Sigmoid colon (tissue), 7 donors: ENCODE data around the gene LY9. TPM values are rescaled to one million over a fixed set of nuclear protein-coding genes. Genes with fewer than 3 reads are reported as not detected.

Experiments used
- DNase-seq: peaks from one replicate; pipeline ENCODE4 v3.0.0-alpha.2; 2019
- H3K27ac ChIP-seq, 4 donors: fragments of 200-600 bp; sonication (generic); one replicate each; pipeline ENCODE4 v1.5.1; 2016 to 2019; ENCODE audit warnings: mild to moderate bottlenecking in 1 of 4
- H3K27me3 ChIP-seq, 3 donors: fragments of 200-600 bp; sonication (generic); one replicate each; pipeline ENCODE4 v1.5.1; 2019; ENCODE audit warnings: mild to moderate bottlenecking in 1 of 3
- H3K36me3 ChIP-seq, 4 donors: fragments of 200-600 bp; sonication (generic); one replicate each; pipeline ENCODE4 v1.5.1; 2016 to 2019
- H3K4me1 ChIP-seq, 4 donors: fragments of 200-600 bp; sonication (generic); one replicate each; pipeline ENCODE4 v1.5.1; 2017 to 2019
- H3K4me3 ChIP-seq, 4 donors: fragments of 200-600 bp; sonication (generic); one replicate each; pipeline ENCODE4 v1.5.1; 2017 to 2019; ENCODE audit warnings: mild to moderate bottlenecking in 2 of 4, moderate library complexity in 1 of 4
- H3K9me3 ChIP-seq, 4 donors: fragments of 200-600 bp in 3 of 4; sonication (generic) in 3 of 4; one replicate each; pipeline versions ENCODE4 v1.5.1 to v1.6.1; 2013 to 2019
- CTCF ChIP-seq, 4 experiments: fragments of 450-650 bp in 3 of 4; fragments of 200-600 bp in 1 of 4; IDR thresholded peaks; one replicate each; pipeline ENCODE4 v1.5.1; 2016 to 2019; ENCODE audit warnings: antibody characterized with exemption in 4 of 4, mild to moderate bottlenecking in 3 of 4, moderate library complexity in 2 of 4
- EP300 ChIP-seq, 4 donors: sonication (generic); formaldehyde crosslinking; IDR thresholded peaks; one replicate each; pipeline ENCODE4 v1.6.1; 2017; ENCODE audit warnings: antibody characterized with exemption in 4 of 4
- POLR2A ChIP-seq, 2 donors: fragments of 450-650 bp; IDR thresholded peaks; one replicate each; pipeline ENCODE4 v1.6.1; 2016; ENCODE audit warnings: antibody characterized with exemption in 2 of 2, mild to moderate bottlenecking in 2 of 2, moderate library complexity in 2 of 2
- POLR2AphosphoS5 ChIP-seq, 4 donors: sonication (generic); formaldehyde crosslinking; IDR thresholded peaks; one replicate each; pipeline ENCODE4 v1.6.1; 2017; ENCODE audit warnings: antibody characterized with exemption in 4 of 4
- WGBS, 2 donors: extraction: QIAGEN DNeasy Blood & Tissue Kit; methylation state at CpG; one replicate each; pipeline ENCODE4 v1.1.7; 2013; 5-methylcytosine and 5-hydroxymethylcytosine counted together
- intact Hi-C: fragments of 100-400 bp; cut with DNase I; formaldehyde crosslinking; loops from one replicate; pipeline ENCODE4 v1.15.1; 2023
- polyA plus RNA-seq, 3 donors: library from polyadenylated mRNA; stranded (reverse); fragments of 200-250 nt; gene quantifications; one replicate each; pipeline ENCODE4 v1.2.3, GENCODE V29; 2013
- total RNA-seq, 4 donors: library from RNA; depleted of rRNA; stranded (reverse); fragments of >200 nt; gene quantifications; one replicate each; pipeline ENCODE4 v1.1.0, GENCODE V29; 2016
- donor health status: healthy with polysubstance abuse.
- donor health status: Bipolar disorder and iron deficiency.
- donor health status: healthy.

Gene LY9
- total and polyA plus RNA-seq, 7 donors: under 0.01 to 12.8 (median 0.23) TPM; not detected in 2

DNA sequence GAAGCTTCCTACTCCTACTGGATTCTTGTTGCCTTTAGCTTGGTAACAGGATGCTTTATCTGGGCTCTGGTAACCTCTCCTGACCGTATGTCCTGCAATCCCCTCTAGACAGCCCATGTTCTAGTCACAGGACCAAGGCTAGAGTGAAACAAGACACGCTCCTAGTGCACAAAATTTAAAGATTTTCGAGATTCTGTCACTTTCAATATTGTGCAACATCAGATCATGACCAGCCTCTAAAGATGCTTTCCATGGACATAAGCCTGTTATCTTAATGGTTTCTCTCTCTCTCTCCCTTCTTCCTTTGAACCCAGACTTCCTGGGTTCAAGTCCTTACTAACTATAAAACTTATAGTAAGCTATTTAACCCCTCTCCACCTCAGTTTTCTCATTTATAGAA lies 1.6 kb upstream of the LY9 start:
- Histone ChIP-seq H3K27ac (no peak overlapping the region), H3K27me3 (no peaks in the 10 kb centered on the region), H3K36me3 (no peaks in the 10 kb centered on the region), H3K9me3 (no peaks in the 10 kb centered on the region), H3K4me3 (no peak overlapping the region), H3K4me1 (no peaks in the 10 kb centered on the region)
- no peak for TF ChIP-seq CTCF (IDR thresholded peaks at IDR 0.05)
- no peak for TF ChIP-seq POLR2AphosphoS5 (IDR thresholded peaks at IDR 0.05)
- TF ChIP-seq EP300 (IDR thresholded peaks at IDR 0.05): no peak
- TF ChIP-seq POLR2A (IDR thresholded peaks at IDR 0.05): no peak
- intact Hi-C loops: no loop called here
- DNase-seq: no peak
- WGBS, 2 donors: 52 to 57% methylated on average over 3 of the region's 3 CpGs

DNA sequence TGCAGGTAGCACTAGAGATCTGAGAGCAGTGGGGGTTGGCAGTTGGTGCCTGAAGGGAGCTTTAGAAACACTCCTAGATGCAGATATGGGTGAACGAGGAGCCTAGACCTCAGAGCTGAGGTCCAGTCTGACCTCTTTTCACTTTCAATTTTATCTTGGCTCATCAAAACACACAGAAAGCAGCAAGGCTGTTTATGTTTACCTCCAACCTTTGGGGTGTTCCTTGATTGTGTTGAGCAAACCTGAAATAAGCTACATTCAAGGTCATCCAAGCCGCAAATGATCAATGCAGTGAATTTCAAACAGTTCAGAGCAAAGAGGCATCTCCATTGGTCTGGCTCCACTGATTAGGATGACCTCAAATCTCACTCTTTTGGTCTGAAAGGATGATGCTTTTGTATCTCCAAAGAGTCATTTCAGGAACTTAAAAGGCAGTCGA lies 1.3 kb downstream of the LY9 start:
- Histone ChIP-seq H3K4me1 (no peaks in the 10 kb centered on the region), H3K27ac (no peak overlapping the region), H3K4me3 (no peak overlapping the region), H3K9me3 (no peaks in the 10 kb centered on the region), H3K36me3 (no peaks in the 10 kb centered on the region), H3K27me3 (no peaks in the 10 kb centered on the region)
- no peak for DNase-seq
- intact Hi-C loops: no loop called here
- TF ChIP-seq CTCF (IDR thresholded peaks at IDR 0.05) (no peak), POLR2AphosphoS5 (IDR thresholded peaks at IDR 0.05) (no peak), POLR2A (IDR thresholded peaks at IDR 0.05) (no peak), EP300 (IDR thresholded peaks at IDR 0.05) (no peak)
- WGBS, 2 donors: 58 to 83% methylated on average over 3 of the region's 3 CpGs

- Histone ChIP-seq H3K9me3 (no peaks in the 10 kb centered on the region), H3K36me3 (no peaks in the 10 kb centered on the region), H3K27me3 (no peaks in the 10 kb centered on the region), H3K27ac (no peak overlapping the region), H3K4me1 (no peaks in the 10 kb centered on the region), H3K4me3 (no peak overlapping the region)
- no peak for DNase-seq
- no peak for TF ChIP-seq POLR2AphosphoS5 (IDR thresholded peaks at IDR 0.05)
- TF ChIP-seq EP300 (IDR thresholded peaks at IDR 0.05): no peak
- TF ChIP-seq CTCF (IDR thresholded peaks at IDR 0.05): no peak
- no peak for TF ChIP-seq POLR2A (IDR thresholded peaks at IDR 0.05)
- intact Hi-C loops: no loop called here
- WGBS, 2 donors: 37 to 42% methylated on average over 4 of the region's 4 CpGs
Observed at GRCh38 chr1:160797861-160798273, 1.9 kb downstream of the LY9 start.

DNA sequence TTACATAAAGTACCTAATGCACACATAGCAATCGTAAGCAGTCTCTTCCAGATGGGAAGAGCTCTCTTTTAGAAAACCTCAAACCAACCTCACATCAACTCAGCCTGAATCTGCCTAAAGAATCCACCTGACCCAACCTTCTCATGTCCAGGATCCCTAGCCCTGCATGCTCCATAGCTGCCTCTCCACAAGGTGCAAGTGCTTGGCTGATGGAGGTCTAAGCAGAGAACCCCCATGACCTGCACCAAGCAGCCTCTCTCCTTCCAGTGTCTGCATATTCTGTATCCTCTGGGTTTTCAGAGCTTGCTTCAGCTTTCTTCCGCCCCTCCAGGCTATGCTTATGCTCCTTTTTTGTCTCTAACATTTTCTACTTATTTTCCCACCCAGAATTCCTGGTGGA lies 2.5 kb downstream of the LY9 start:
- WGBS, 2 donors: 73 to 90% methylated on average over 2 of the region's 2 CpGs
- Histone ChIP-seq H3K4me1 (no peaks in the 10 kb centered on the region), H3K27me3 (no peaks in the 10 kb centered on the region), H3K9me3 (no peaks in the 10 kb centered on the region), H3K27ac (no peak overlapping the region), H3K4me3 (no peak overlapping the region), H3K36me3 (no peaks in the 10 kb centered on the region)
- intact Hi-C loops: no loop called here
- DNase-seq: no peak
- TF ChIP-seq POLR2AphosphoS5 (IDR thresholded peaks at IDR 0.05): no peak
- TF ChIP-seq POLR2A (IDR thresholded peaks at IDR 0.05): no peak
- TF ChIP-seq CTCF (IDR thresholded peaks at IDR 0.05): no peak
- no peak for TF ChIP-seq EP300 (IDR thresholded peaks at IDR 0.05)

- TF ChIP-seq POLR2AphosphoS5 (IDR thresholded peaks at IDR 0.05) (no peak), EP300 (IDR thresholded peaks at IDR 0.05) (no peak), POLR2A (IDR thresholded peaks at IDR 0.05) (no peak), CTCF (IDR thresholded peaks at IDR 0.05) (no peak)
- Histone ChIP-seq H3K4me1 (no peaks in the 10 kb centered on the region), H3K27ac (no peak overlapping the region), H3K9me3 (no peaks in the 10 kb centered on the region), H3K4me3 (no peak overlapping the region), H3K27me3 (no peaks in the 10 kb centered on the region), H3K36me3 (no peaks in the 10 kb centered on the region)
- 92 to 96% methylated on average over 5 of the region's 5 CpGs for WGBS, 2 donors
- DNase-seq: no peak
- intact Hi-C loops: no loop called here
Observed at GRCh38 chr1:160799641-160800040, 3.7 kb downstream of the LY9 start.
